C4-2B (cell line): ENCODE data around the gene PLEKHG4.
A peak's percentile ranks its signal among the peaks of the same experiment; 100 is the strongest.

ENCODE experiments used
- H3K27ac ChIP-seq: fragments of 450-650 bp; 2 replicates; pipeline ENCODE4 v1.5.1; 2017
- ZFX ChIP-seq: fragments of 450-650 bp; IDR thresholded peaks from 2 replicates; pipeline ENCODE4 v1.6.1; 2017
- TF ChIP-seq, protein P1 (sequence below): fragments of 450-650 bp; conservative IDR thresholded peaks from 2 replicates; pipeline ENCODE4 v1.5.1; 2017; ENCODE audit warnings: mild to moderate bottlenecking

PLEKHG4 gene

DNA sequence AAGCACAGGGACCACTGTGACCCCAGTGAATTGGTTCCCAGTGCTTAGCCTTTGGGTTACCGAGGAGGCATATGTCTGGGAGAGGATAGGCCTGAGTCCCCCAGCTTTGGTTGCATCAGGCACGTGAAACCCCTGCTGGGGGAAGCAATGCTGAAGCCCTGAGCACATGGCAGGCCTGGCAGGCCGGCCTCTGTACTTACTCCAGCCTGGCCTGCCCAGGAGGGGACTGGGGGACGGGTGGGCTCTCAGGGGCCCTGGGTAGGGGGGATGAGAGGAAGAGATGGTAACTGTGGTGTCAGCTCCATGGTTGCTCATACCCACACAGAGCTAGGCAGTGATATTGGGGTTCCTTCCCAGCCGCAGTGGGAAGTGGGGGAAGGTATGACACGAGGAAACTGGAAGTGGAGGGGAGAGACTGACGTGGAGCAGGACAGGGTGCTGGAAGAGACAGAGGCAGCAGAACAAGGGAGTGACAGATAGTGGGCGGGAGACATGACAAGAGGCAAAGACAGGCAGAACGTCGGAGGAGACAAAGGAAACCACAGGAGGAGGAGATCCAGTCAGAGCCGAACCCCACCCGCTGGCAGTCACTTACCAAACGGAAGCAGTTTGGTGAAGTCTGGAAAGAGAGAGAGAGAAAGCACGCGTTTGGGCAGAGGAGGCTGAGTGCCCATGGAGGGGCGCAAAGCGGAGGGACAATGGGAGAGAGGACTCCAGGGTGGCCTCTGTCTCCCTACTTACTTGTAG, 43.3 kb upstream of the PLEKHG4 start:
- H3K27ac ChIP-seq: no peak overlapping the region
- no peak for TF ChIP-seq ZFX
- TF ChIP-seq, protein P1, sequence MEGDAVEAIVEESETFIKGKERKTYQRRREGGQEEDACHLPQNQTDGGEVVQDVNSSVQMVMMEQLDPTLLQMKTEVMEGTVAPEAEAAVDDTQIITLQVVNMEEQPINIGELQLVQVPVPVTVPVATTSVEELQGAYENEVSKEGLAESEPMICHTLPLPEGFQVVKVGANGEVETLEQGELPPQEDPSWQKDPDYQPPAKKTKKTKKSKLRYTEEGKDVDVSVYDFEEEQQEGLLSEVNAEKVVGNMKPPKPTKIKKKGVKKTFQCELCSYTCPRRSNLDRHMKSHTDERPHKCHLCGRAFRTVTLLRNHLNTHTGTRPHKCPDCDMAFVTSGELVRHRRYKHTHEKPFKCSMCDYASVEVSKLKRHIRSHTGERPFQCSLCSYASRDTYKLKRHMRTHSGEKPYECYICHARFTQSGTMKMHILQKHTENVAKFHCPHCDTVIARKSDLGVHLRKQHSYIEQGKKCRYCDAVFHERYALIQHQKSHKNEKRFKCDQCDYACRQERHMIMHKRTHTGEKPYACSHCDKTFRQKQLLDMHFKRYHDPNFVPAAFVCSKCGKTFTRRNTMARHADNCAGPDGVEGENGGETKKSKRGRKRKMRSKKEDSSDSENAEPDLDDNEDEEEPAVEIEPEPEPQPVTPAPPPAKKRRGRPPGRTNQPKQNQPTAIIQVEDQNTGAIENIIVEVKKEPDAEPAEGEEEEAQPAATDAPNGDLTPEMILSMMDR: no peak

DNA sequence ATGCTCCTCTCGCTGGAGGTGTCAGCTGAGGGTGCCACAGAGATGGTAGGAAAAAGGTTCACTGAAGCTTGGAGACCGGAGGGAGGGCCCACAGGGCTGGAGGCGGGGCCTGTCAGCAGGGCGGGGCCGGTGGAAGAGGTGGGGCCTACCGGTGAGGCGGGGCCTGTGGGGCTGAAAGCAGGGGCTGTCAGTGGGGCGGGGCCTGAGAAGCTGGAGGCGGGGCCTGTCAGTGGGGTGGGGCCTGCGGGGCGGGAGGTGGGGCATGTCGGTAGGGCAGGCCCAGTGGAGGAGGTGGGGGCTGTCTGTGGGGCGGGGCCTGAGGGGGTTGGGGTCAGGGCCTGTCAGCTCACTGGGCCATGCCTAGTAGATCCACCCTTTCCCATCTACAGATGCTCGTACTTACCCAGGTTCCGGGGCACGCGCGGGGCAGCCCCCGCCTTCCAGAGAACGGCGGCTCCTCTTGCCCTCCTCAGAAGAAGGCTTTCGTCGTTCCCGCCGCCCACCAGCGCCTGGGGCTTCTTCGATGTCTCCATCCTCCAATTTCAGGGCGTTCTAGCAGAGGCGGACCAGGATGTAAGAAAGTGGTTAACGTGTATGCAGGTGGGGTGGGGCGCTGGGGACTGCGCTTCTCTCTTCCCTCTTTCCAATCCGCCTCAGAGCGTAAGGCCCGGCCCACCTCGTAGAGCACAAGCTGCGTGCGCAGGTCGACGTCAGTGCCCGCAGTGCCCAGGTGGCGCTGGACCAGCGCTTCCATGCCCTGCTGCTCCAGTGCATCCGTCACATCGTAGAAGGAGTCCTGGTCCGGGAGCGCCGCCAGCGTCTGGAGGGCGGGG, 42.6 kb upstream of the PLEKHG4 start:
- no peak for TF ChIP-seq ZFX
- TF ChIP-seq, protein P1: no peak
- H3K27ac ChIP-seq: no peak overlapping the region

DNA sequence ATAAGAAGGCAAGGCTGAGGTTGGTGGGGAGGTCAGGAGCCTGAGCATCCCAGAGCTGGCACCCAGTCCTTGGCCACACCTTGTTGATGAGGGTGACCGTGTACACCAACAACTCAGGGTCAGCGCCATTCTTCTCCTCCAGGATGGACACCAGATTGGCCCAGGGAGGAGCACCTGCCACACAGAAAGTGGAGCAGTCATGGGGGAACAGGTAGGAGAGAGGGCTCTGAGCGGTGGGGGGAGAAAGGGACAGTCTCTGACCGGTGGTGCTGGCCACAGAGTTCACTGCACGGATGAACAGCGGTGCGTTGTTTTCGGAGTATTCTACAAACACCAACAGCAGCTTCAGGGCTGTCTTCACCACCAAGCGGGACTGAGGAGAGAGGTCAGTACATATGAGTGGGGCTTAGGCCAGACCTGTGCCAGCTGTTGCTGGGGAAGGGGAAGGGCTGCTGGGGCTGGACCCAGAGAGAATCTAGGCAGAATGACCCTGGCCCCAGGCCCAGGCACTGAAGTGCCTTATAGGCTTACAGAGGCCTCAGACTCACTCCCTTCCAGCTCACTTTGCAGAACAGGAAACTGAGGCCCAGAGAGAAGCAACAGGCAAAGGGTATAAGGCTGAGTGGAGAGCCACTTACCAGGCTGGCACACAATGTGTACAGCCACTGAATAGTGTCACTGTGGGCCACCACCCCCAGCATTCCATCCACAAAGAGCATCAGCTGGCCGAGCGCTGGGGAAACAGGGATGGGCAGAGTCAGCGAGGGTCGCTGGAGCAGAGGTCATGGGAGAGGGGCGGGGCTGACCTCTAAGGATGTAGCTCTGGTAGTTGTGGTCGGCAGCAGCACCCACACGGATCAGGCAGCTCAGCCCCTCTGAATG, 41.7 kb upstream of the PLEKHG4 start:
- TF ChIP-seq, protein P1: no peak
- no peak for TF ChIP-seq ZFX
- no peak overlapping the region for H3K27ac ChIP-seq

DNA sequence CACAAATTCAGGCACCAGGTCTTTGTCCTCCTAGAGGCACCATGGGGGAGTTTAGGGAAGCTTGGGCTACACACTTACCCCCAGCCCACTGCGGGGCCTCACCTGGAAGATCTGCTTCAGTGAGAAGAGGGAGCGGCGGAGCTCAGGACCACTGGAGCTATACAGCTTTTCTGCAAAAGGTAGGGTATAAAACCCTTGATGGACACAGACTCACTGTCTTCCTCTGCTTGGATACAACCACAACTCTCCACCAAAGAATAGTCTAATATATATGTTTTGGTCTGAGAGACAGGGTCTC, 41.1 kb upstream of the PLEKHG4 start:
- no peak overlapping the region for H3K27ac ChIP-seq

DNA sequence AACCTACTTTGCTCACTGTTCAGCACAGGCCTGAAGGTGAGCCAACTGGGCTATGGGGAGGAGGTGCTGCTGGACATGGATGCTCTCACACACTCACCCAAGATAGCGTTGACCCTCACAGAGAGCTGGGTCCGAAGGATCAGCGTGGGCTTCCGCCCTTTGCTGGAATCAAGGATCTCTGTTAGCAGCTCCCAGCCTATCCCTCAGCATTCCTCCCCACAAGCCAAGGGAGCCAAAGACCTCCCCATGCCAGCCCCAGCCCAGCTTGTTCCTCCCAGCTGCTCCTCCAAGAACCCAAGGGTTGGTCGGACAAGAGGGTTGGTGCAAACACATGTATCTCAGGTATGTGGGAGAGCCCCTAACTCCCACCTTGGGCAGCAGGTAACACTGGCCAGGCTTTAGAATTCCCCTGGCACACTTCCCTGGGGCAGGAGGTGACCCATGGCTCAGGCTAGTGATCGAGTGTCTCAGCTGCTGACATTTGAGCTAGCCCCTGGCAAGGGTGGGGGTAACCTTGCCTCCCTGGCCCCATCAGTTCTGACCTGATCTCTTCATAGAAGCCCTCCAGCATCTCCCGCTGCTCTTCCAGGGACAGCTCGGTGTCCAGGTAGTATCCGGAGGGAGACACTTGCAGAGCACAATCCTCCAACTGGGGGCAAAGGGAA, 40.4 kb upstream of the PLEKHG4 start:
- H3K27ac ChIP-seq: no peak overlapping the region
- TF ChIP-seq, protein P1: no peak
- TF ChIP-seq ZFX: no peak

More for the DNA sequence above, 41.1 kb upstream of the PLEKHG4 start:
- no peak for TF ChIP-seq ZFX
- TF ChIP-seq, protein P1: no peak

DNA sequence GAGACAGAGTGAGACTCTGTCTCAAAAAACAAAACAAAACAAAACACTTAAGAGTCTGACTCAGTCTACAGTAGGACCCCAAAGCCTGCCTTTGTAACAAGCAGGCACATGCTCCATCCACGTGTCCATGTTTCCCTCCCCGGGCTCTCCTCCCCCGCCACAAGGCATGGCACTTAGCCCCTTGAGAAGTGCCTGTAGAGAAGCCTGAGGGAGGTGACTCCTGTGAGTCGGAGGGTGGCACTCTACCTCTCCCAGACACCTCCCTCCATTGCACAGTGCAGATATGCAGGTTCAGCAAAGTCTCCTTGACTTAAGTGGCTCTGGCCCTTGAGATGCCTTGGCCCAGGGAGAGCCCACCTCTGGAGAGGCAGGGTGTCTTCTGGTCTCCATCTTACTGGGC, 38.8 kb upstream of the PLEKHG4 start:
- TF ChIP-seq, protein P1: no peak
- TF ChIP-seq ZFX: no peak
- peak overlapping the region; percentile 94 for H3K27ac ChIP-seq
